Measurements from ENCODE around the gene ADAMTS9. TPM values are rescaled to one million over a fixed set of nuclear protein-coding genes. Genes with fewer than 3 reads are reported as not detected.
"Not testable (repeated sequence)": the region's sequence is repeated elsewhere in the genome, so short reads cannot be mapped to it uniquely, and the experiment has no call there.

Gene ADAMTS9
- total RNA-seq, 1 donor from 2014 or later, result not detected

GRCh38 chr3:64575211-64575844 lies 112.5 kb downstream of the ADAMTS9 start:
- intact Hi-C loops (cut with micrococcal nuclease), result no loop called here

GRCh38 chr3:64574194-64574593 lies 113.6 kb downstream of the ADAMTS9 start:
- intact Hi-C loops (cut with micrococcal nuclease), result no loop called here

- intact Hi-C loops (cut with micrococcal nuclease), result no loop called here
These were observed 115.8 kb downstream of the ADAMTS9 start for GRCh38 chr3:64571982-64572381.

DNA sequence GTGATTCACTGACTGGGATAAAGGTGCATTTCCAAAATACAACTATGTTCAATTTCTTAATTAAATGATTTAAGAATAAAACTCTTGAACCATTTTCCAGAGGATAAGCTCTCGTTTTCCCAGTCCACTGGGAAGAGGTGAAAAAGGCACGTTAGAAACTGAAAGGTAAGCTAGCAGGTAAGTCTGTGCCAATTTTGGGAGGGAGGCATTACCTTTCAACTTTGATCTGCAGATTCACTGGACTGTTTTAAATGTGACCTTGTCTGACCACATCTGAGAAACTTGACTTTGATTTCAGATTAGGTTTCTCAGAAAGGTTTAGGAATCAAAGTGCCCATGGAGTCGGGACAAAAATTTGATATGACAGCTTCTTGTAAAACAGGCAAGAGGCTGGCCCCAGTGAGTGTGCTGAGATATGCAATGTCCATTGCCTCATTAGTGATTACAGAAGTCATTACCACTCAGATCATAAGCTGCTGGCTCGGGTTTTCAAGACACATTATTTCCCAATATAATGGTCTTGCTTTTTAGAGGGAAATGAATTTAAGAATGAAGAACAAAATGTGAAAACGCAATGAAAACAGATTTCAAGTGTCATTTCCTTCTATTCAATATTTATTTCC lies 118.8 kb downstream of the ADAMTS9 start:
- intact Hi-C loops (cut with micrococcal nuclease), result no loop called here

- intact Hi-C loops (cut with micrococcal nuclease), result no loop called here
These were observed 120.9 kb downstream of the ADAMTS9 start for GRCh38 chr3:64566859-64567258.

DNA sequence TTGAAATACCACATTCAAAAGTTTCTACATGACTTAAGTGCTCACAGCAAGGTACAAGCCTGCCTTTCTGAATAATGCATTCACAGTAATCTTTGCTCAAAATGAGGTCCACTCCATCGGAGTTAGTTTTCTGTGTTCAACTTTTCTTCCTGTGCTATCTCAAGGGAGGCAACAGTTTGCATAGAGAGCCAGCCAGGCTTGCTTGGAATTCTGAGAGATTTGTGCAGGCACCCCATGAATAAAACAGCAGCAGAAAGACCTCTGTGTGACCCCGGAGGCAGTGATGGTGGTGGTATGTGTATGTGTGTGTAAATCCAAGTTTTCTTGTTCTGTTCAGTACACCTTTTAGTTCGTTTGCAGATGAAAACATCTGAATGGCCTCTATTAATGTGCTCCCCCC lies 124.0 kb downstream of the ADAMTS9 start:
- intact Hi-C loops (cut with micrococcal nuclease), result no loop called here

DNA sequence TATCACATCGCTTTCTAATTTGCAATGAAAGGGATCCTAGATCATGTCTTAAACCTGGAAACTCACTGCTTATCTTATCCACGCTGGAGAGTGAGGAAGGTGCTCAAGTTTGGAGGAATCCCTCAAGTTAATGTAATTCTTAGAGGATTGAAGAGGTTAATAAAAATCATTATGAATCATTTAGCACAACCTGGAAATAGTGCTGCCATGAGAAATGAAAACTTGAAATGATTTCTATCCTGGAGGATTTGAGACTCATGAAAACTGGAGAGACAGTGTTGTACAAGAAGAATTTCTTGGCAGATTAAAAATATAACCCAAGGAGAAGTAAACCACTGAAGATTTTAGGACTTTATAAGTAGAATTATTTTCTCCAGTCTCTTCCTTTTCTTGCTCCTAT lies 125.9 kb downstream of the ADAMTS9 start:
- intact Hi-C loops (cut with micrococcal nuclease), result no loop called here

DNA sequence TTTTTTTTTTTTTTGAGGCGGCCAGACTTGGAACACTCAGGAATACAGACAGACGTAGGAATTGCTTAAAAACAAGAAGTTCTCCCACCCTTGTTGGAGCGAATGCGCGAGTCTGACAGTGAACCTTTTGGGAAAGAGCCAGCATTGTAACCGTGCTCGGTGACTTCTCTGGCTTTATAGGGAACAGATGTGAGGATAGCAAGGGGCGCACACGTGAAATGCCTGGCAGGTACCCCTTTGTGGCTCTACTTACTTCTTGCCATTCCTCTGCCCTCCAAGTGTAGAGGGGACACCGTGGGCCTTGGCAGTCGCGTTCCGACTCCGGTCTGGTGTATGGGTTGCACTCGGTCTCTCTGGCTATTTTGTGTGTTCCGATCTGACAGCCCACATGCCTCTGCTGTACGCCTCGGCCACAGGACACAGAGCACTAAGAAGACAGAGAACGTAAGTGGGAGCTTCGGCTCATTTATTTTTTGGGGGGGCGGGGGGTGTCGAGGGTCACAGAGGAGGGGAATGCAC lies 126.4 kb downstream of the ADAMTS9 start:
- intact Hi-C loops (cut with micrococcal nuclease), result no loop called here

- intact Hi-C loops (cut with micrococcal nuclease), result no loop called here
These were observed 127.0 kb downstream of the ADAMTS9 start for GRCh38 chr3:64560791-64561190.

- intact Hi-C loops (cut with micrococcal nuclease), result no loop called here
These were observed 128.2 kb downstream of the ADAMTS9 start for GRCh38 chr3:64559588-64559987.

DNA sequence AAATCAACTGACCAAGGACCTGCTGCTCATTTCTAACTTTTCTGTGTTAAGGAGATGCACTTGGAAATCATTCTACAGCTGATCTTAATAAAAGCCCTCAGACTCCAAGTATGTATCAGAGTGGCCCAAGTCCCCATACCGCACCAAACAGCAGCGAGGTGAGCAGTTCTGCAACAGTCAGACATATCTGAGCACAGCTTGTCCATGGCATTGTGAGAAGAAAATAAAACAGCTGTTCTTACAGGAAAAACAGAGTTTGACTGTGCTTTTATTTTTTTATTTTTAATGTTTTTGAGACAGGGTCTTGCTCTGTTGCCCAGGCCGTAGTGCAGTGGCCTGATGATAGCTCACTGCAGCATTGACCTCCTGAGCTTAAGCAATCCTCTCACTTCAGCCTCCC lies 131.8 kb downstream of the ADAMTS9 start:
- intact Hi-C loops (cut with micrococcal nuclease), result no loop called here

GRCh38 chr3:64555351-64555750 lies 132.4 kb downstream of the ADAMTS9 start:
- intact Hi-C loops (cut with micrococcal nuclease), result no loop called here

GRCh38 chr3:64554096-64554920 lies 133.5 kb downstream of the ADAMTS9 start:
- intact Hi-C loops (cut with micrococcal nuclease), result no loop called here

DNA sequence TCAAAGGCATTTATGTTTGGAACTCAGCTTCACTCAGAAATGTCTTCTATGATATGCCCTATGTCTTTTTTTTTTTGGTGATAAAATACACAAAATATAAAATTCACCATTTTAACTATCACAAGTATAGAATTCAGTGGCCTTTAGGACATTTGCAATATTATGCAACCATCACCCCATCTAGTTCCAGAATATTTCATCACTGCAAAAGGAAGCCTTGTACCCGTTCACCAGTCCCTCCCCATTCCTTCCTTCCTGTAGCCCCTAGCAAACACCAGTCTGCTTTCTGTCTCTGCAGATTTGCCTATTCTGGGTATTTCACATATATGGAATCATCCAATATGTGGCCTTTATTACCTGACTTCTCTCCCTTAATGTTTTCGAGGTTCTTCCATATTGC lies 134.8 kb downstream of the ADAMTS9 start:
- intact Hi-C loops (cut with micrococcal nuclease), result no loop called here

DNA sequence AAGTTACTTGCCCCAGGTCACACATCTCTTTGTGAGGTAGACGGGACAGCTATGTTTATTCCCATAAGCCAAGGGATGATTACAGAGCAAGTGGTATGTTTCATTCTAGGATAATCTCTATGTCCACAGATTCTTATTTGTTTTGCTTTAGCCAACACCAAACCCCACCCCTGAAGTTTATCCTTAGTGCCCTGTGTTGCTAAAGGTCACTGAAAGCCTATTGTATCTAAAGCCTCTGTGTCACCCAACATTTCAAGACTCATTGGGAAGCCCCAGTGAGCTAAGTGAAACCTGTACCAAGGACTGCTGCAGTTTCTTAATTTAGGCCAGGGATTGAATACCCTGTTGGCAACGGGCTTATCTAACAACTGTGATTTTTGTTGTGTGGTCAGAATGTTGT lies 135.6 kb downstream of the ADAMTS9 start:
- intact Hi-C loops (cut with micrococcal nuclease), result no loop called here

DNA sequence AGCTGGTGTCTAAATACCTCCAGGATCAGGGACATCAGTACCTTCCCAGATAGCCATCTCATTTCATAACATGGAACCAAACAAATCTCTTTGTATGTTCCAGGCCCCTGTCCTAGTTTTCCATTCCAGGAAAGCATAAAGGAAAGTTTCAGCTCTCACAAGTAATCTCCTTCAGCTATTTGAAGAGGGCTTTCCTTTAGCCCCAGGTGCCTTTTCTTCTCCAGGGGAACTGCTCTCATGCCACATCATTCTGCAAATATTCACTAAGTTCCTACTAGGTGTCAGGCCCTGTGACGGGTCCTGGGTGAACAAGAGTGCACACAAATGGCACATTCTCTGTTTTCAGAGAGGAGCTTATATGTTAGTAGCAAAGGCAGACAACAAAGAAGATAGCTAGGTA lies 136.1 kb downstream of the ADAMTS9 start:
- intact Hi-C loops (cut with micrococcal nuclease), result no loop called here

DNA sequence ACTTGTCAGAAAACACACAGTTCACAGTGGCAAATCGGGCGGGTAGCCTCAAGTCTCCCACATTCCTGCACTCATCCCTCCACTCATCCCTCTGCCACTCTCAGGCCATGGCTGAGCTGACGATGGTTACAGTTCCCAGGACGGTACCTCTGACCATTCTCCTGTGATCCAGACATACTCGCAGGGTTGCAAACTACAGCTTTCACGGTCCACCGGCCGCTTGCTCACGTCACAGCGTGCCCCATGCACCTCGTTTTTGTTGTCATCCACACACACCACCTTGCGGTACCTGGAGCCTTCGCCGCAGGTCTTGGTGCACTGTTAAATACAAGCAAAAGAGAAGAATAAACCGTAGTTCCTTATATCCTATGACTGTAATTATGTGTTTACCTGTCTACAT lies 137.1 kb downstream of the ADAMTS9 start:
- intact Hi-C loops (cut with micrococcal nuclease), result no loop called here

GRCh38 chr3:64549869-64550268 lies 137.9 kb downstream of the ADAMTS9 start:
- intact Hi-C loops (cut with micrococcal nuclease), result no loop called here

DNA sequence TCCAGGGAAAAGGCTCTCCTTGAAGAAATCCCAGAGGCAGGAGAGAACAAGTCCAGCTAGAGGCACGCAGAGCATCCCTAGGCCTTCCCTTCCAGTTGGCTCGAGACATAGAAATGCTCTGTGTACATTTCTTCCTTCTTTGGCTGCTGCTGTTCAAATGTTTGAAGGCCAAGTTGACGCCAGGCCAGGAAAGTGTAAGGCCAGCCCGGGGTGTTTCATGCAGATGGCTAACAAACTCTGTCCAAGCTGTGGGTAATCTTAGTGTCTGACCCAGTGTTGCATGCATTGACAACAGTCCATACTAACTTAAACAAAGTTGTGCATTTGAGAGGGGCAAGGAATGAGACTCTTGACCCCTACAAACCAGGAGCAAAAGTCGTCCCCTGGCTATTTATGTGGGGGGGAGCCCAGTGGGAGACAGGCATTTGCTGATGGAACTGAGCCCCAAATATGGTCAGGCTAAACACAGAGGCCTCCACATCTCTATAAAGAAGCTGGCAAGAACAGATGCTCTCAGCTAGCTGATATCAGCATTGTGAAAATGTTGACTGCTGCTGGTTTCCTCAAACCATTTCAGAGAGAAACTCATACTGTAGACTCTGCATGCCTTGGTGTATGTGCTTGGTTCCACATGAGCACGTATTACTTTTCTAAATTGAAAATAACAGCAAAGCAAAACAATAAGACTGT lies 139.5 kb downstream of the ADAMTS9 start:
- intact Hi-C loops (cut with micrococcal nuclease), result no loop called here

DNA sequence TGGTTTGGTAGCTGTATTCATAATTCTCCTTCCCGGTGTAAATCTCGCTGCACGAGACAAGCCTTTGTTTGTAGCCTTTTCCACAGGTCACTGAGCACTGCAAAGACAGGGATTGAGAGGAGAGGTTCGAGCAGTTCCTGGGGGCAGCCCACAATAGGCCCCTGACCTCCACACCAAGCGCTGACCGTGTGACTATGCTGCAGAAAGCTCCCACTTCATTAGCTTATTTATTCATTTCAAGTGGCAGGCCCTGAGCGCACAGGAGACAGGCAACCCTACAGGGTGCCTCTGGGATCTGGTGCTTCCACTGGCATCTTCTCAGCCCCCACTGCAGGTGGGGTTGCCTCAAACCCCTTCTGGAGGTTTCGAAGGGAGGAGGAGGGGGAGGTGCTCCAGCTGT lies 140.9 kb downstream of the ADAMTS9 start:
- intact Hi-C loops (cut with micrococcal nuclease), result no loop called here

GRCh38 chr3:64545239-64545638 lies 142.6 kb downstream of the ADAMTS9 start:
- intact Hi-C loops (cut with micrococcal nuclease), result not testable (repeated sequence)

- intact Hi-C loops (cut with micrococcal nuclease), result no loop called here
These were observed 146.0 kb downstream of the ADAMTS9 start for GRCh38 chr3:64541803-64542202.

All from T-helper 2 cell treated with Interferon-gamma antibody and Interleukin-4, amounts not matched to agents 100 ng/mL and 5 ng/mL, for 36 hours (primary cell).